ENCODE data around the gene PLGLB1. TPM values are rescaled to one million over a fixed set of nuclear protein-coding genes. Genes with fewer than 3 reads are reported as not detected.
A peak's percentile ranks its signal among the peaks of the same experiment; 100 is the strongest.
"Not testable (repeated sequence)": the region's sequence is repeated elsewhere in the genome, so short reads cannot be mapped to it uniquely, and the experiment has no call there.

Gene PLGLB1
- total and polyA plus RNA-seq, 7 experiments from 2014 or later = 0.85 to 20.7 (median 2.8) TPM

DNA sequence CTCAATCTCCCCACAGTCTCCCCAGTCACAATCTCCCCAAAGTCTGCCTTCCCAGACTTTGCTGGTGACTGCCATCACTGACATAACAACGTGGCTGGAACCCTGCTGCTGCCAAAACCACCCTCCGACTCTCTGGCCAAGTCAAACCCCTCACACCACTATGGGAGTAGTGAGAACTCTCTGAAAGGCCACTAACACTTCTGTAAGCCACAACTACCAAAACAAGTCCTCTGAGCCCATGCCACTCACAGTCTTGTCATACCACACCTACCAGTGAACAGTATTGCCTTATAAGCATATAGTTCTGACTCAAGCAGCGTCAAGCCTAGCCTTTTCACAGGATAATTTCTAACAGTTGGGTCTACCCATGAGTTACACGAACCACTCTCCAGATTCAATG is 32.7 kb upstream of the PLGLB1 start:
- H3K27ac ChIP-seq (ENCODE audit: low read depth, low read length); POLR2A ChIA-PET; CTCF ChIA-PET; H3K36me3 ChIP-seq (ENCODE audit: control insufficient read depth in 2 of 3, insufficient read depth in 3 of 3, low read length in 3 of 3); H3K4me1 ChIP-seq (ENCODE audit: control insufficient read depth in 2 of 2, insufficient read depth in 2 of 2, low read length in 2 of 2); H3K27me3 Mint-ChIP-seq; H3K4me1 Mint-ChIP-seq; H3K9me3 Mint-ChIP-seq; H3K9me3 ChIP-seq (ENCODE audit: control insufficient read depth in 2 of 3, low read length in 3 of 3); H3K36me3 Mint-ChIP-seq; DNase-seq; intact Hi-C loops (cut with micrococcal nuclease); H3K27me3 ChIP-seq (ENCODE audit: control insufficient read depth in 2 of 2, insufficient read depth in 2 of 2, low read length in 2 of 2); H3K4me3 Mint-ChIP-seq; H3K4me3 ChIP-seq (ENCODE audit: low read length): not testable (repeated sequence)
- peak; percentile 74 for ATAC-seq
- peak overlapping the region in 2 of 9 donors; percentile 10 to 74 for H3K27ac Mint-ChIP-seq

DNA sequence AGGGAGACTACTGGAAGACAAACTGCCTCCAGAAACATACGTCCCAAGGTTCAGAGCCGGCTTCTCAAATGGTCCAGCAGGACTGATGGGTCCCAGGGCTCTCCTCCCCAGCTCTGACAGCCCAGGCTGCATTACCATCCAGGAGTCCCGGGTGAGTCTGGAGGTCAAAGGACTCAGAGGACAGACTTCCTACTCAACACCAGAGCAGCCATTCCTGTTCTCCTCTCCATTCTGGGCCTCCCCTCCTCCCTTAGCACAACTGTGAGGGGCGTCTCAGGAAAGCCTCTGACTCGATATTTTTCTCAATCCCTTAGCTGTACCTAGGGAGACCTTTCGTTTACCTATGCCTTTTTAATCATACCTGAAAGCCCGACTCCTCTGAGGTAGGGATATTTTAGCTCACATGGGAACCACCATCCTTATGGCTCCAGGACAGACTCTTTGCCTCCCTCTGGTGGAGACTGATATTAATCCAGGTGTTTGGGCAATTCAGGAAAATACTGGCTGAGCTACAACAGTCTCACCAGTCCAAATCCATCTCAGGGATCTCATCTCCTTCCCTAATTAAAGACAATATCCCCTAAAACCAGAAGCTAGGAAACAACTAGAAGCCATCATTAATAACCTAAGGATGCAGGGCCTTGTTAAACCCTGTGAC is 19.8 kb upstream of the PLGLB1 start:
- POLR2A ChIA-PET; H3K4me3 ChIP-seq (ENCODE audit: low read length); H3K27me3 Mint-ChIP-seq; intact Hi-C loops (cut with micrococcal nuclease); H3K9me3 Mint-ChIP-seq; H3K4me1 Mint-ChIP-seq; H3K27me3 ChIP-seq (ENCODE audit: control insufficient read depth in 2 of 2, insufficient read depth in 2 of 2, low read length in 2 of 2); H3K36me3 Mint-ChIP-seq; H3K4me1 ChIP-seq (ENCODE audit: control insufficient read depth in 2 of 2, insufficient read depth in 2 of 2, low read length in 2 of 2); H3K27ac Mint-ChIP-seq; H3K36me3 ChIP-seq (ENCODE audit: control insufficient read depth in 2 of 3, insufficient read depth in 3 of 3, low read length in 3 of 3); CTCF ChIA-PET; H3K4me3 Mint-ChIP-seq; H3K9me3 ChIP-seq (ENCODE audit: control insufficient read depth in 2 of 3, low read length in 3 of 3); H3K27ac ChIP-seq (ENCODE audit: low read depth, low read length): not testable (repeated sequence)
- ATAC-seq = peak; percentile 70
- DNase-seq = peak in 4 of 9 donors; percentile 8 to 27 (median 16)

DNA sequence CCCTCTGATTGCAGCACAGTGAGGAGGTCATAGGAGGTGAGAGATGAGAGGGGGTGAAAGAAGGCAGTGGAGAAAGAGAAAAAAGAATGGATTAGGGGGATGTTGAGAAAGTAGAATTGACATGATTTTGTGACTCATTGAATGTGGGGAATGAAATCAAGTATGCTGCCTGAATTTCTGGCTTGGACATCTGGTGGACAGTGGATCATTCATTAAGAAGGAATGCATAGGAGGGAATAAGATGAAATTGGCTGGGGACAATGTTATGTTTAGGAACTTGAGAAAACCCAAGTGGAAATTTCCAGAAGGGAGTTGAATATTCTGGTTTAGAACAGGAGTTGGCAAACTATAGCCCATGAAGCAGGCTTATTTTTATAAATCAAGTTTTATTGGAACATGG is 7.0 kb upstream of the PLGLB1 start:
- H3K27me3 Mint-ChIP-seq; DNase-seq; H3K9me3 Mint-ChIP-seq; H3K27ac ChIP-seq (ENCODE audit: low read depth, low read length); H3K4me1 ChIP-seq (ENCODE audit: control insufficient read depth in 2 of 2, insufficient read depth in 2 of 2, low read length in 2 of 2); ATAC-seq; CTCF ChIA-PET; POLR2A ChIA-PET; H3K36me3 ChIP-seq (ENCODE audit: control insufficient read depth in 2 of 3, insufficient read depth in 3 of 3, low read length in 3 of 3); H3K27me3 ChIP-seq (ENCODE audit: control insufficient read depth in 2 of 2, insufficient read depth in 2 of 2, low read length in 2 of 2); H3K4me3 ChIP-seq (ENCODE audit: low read length); H3K9me3 ChIP-seq (ENCODE audit: control insufficient read depth in 2 of 3, low read length in 3 of 3); H3K36me3 Mint-ChIP-seq; H3K4me1 Mint-ChIP-seq; H3K4me3 Mint-ChIP-seq; H3K27ac Mint-ChIP-seq; intact Hi-C loops (cut with micrococcal nuclease): not testable (repeated sequence)

DNA sequence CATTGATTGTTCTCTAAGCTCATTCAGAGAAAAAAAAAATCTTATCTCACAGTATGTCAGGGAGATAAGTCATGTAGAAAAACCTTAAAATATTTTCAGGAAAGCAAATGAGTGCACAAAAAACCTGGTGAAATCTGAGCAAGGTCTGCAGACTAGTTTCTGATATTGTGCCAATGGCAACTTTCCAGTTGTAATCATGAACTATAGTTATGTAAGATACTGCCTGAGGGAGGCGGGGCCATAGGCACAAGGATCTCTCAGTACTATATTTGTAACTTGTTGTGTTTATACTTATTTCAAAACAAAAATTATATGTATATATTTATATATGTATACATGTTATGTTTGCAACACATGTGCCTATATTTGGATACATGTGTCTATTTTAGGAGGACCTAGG is 5.2 kb upstream of the PLGLB1 start:
- H3K27ac Mint-ChIP-seq; intact Hi-C loops (cut with micrococcal nuclease): not testable (repeated sequence)

DNA sequence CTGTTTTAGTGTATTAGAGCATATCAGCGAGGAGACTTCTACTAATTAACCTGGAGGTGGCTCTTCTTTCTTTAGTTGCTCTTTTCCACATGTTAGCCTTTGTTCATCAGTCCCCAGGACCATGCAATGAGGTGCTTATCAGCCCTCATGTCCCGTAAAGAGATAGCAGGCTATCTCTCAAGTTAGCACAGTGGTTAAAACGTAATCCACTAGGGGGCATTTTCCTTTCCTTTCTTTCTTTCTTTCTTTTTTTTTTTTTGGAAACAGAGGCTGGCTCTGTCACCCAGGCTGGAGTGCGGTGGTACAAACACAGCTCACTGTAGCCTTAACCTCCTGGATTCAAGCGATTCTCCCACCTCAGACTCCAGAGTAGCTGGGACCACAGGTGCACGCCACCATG is 4.3 kb upstream of the PLGLB1 start:
- ATAC-seq; H3K4me3 Mint-ChIP-seq; CTCF ChIA-PET; intact Hi-C loops (cut with micrococcal nuclease); H3K27ac Mint-ChIP-seq; H3K36me3 ChIP-seq (ENCODE audit: control insufficient read depth in 2 of 3, insufficient read depth in 3 of 3, low read length in 3 of 3); H3K36me3 Mint-ChIP-seq; H3K27ac ChIP-seq (ENCODE audit: low read depth, low read length); POLR2A ChIA-PET; H3K27me3 Mint-ChIP-seq; H3K9me3 Mint-ChIP-seq; H3K4me3 ChIP-seq (ENCODE audit: low read length); H3K9me3 ChIP-seq (ENCODE audit: control insufficient read depth in 2 of 3, low read length in 3 of 3); DNase-seq; H3K4me1 Mint-ChIP-seq; H3K27me3 ChIP-seq (ENCODE audit: control insufficient read depth in 2 of 2, insufficient read depth in 2 of 2, low read length in 2 of 2); H3K4me1 ChIP-seq (ENCODE audit: control insufficient read depth in 2 of 2, insufficient read depth in 2 of 2, low read length in 2 of 2): not testable (repeated sequence)

More for the DNA sequence above, 5.2 kb upstream of the PLGLB1 start:
- H3K27ac ChIP-seq (ENCODE audit: low read depth, low read length); H3K36me3 ChIP-seq (ENCODE audit: control insufficient read depth in 2 of 3, insufficient read depth in 3 of 3, low read length in 3 of 3); H3K4me3 Mint-ChIP-seq; H3K4me1 Mint-ChIP-seq; H3K4me3 ChIP-seq (ENCODE audit: low read length); CTCF ChIA-PET; H3K27me3 ChIP-seq (ENCODE audit: control insufficient read depth in 2 of 2, insufficient read depth in 2 of 2, low read length in 2 of 2); H3K9me3 Mint-ChIP-seq; ATAC-seq; DNase-seq; H3K36me3 Mint-ChIP-seq; H3K4me1 ChIP-seq (ENCODE audit: control insufficient read depth in 2 of 2, insufficient read depth in 2 of 2, low read length in 2 of 2); H3K27me3 Mint-ChIP-seq; POLR2A ChIA-PET; H3K9me3 ChIP-seq (ENCODE audit: control insufficient read depth in 2 of 3, low read length in 3 of 3): not testable (repeated sequence)

DNA sequence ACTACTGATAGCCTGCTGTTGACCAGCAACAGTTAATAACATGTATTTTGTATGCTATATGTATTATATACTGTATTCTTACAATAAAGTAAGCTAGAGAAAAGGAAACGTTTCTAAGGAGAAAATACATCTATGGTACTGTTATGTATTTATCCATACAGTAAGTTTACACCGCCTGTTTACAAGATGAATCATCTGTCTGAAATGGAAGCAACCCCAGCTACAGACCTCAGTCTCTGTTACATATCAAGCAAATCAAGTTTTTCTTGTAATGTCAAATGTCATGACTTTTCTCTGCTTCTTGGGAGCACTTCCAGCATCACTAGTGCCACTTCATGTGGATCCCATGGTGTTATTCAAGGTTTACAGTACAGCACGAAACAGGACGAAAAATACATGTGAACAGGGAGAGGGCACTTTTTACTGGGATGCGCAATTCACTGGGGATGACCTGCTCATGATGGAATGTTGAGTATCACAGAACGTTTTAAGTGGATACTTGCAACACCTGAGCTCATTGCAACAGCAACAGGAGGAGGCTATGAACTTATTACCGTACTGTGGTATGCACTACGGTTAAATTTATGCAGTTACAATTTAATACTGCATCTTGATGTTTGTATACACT is 2.5 kb upstream of the PLGLB1 start:
- H3K4me1 ChIP-seq (ENCODE audit: control insufficient read depth in 2 of 2, insufficient read depth in 2 of 2, low read length in 2 of 2); H3K9me3 Mint-ChIP-seq; CTCF ChIA-PET; ATAC-seq; H3K27ac ChIP-seq (ENCODE audit: low read depth, low read length); H3K9me3 ChIP-seq (ENCODE audit: control insufficient read depth in 2 of 3, low read length in 3 of 3); H3K27me3 ChIP-seq (ENCODE audit: control insufficient read depth in 2 of 2, insufficient read depth in 2 of 2, low read length in 2 of 2); POLR2A ChIA-PET; H3K4me3 Mint-ChIP-seq; H3K4me1 Mint-ChIP-seq; H3K4me3 ChIP-seq (ENCODE audit: low read length); H3K36me3 ChIP-seq (ENCODE audit: control insufficient read depth in 2 of 3, insufficient read depth in 3 of 3, low read length in 3 of 3); H3K27ac Mint-ChIP-seq; DNase-seq; intact Hi-C loops (cut with micrococcal nuclease); H3K27me3 Mint-ChIP-seq; H3K36me3 Mint-ChIP-seq: not testable (repeated sequence)

DNA sequence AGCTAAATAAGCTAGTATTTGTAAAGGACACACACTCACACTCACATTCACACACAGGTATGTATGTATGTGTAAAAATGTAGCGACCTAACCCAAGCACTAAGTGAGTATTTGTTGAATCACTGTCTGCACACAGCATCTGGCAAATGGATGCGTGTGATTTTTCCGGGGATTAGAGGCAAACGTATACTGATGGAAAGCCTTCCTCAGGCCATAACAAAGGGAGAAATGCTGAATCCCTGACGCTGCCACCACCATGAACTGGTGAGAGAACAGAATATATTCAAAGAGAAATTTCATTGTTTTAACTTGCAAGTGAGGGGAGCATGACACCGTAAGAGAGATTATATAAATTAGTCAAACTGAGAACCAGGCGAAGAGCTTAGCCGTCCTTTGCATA is 601 bp downstream of the PLGLB1 start:
- H3K9me3 Mint-ChIP-seq; H3K27ac Mint-ChIP-seq; H3K36me3 ChIP-seq (ENCODE audit: control insufficient read depth in 2 of 3, insufficient read depth in 3 of 3, low read length in 3 of 3); DNase-seq; H3K27me3 ChIP-seq (ENCODE audit: control insufficient read depth in 2 of 2, insufficient read depth in 2 of 2, low read length in 2 of 2); CTCF ChIA-PET; H3K4me1 Mint-ChIP-seq; ATAC-seq; H3K36me3 Mint-ChIP-seq; H3K27me3 Mint-ChIP-seq; H3K4me1 ChIP-seq (ENCODE audit: control insufficient read depth in 2 of 2, insufficient read depth in 2 of 2, low read length in 2 of 2); intact Hi-C loops (cut with micrococcal nuclease); POLR2A ChIA-PET; H3K4me3 Mint-ChIP-seq; H3K4me3 ChIP-seq (ENCODE audit: low read length); H3K27ac ChIP-seq (ENCODE audit: low read depth, low read length); H3K9me3 ChIP-seq (ENCODE audit: control insufficient read depth in 2 of 3, low read length in 3 of 3): not testable (repeated sequence)
